ENCODE measurements around the gene ABLIM2. TPM values are rescaled to one million over a fixed set of nuclear protein-coding genes. Genes with fewer than 3 reads are reported as not detected.
A peak's percentile ranks its signal among the peaks of the same experiment; 100 is the strongest.

ABLIM2 gene
- total RNA-seq, 1 donor from 2014 or later: 5.2 TPM

DNA sequence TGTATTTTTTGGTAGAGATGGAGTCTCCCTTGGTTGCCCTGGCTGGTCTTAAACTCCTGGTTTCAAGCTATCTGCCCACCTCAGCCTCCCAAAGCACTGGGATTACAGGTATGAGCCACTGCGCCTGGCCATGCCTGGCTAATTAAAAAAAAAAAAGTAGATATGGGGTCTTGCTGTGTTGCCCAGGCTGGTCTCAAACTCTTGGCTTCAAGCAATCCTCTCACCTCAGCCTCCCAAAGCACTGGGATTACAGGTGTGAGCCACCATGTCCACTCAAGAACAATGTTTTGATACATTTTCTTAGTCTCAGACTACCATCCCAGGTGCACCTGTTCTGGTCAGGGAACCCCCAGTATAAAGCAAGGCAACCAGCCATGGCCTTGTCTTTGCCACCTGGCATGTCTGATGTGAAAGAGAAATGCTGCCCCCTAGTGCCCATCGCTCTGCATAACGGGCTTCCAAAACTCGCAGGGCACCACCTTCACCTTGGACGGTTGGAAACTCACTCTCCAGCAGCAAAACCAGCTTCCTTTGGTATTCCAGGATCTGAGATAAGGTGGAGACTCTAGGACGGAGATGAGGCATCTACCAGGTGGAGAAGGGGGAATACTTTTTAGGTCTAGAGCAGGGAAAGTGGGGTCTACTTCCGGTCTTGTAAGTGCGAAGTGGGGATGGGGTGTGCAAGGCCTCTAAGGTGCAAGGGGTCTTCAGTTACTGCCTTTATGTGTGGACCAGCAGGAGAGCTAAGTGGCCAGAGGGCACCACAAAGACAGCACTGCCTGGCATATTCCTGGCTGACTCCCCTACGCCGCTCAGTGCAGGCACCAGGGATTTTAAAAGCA, 171.2 kb downstream of the ABLIM2 start:
- ATAC-seq (peak; percentile 83 to 89), DNase-seq (peak; percentile 69)
- Histone ChIP-seq H3K4me3 (no peak overlapping the region), H3K4me1 (peaks cover 6% of the 10 kb centered on the region), H3K27me3 (ENCODE audit: low read depth) (no peaks in the 10 kb centered on the region), H3K27ac (no peak overlapping the region), H3K36me3 (no peaks in the 10 kb centered on the region), H3K9me3 (peaks cover 6% of the 10 kb centered on the region)
- TF ChIP-seq, protein P1, sequence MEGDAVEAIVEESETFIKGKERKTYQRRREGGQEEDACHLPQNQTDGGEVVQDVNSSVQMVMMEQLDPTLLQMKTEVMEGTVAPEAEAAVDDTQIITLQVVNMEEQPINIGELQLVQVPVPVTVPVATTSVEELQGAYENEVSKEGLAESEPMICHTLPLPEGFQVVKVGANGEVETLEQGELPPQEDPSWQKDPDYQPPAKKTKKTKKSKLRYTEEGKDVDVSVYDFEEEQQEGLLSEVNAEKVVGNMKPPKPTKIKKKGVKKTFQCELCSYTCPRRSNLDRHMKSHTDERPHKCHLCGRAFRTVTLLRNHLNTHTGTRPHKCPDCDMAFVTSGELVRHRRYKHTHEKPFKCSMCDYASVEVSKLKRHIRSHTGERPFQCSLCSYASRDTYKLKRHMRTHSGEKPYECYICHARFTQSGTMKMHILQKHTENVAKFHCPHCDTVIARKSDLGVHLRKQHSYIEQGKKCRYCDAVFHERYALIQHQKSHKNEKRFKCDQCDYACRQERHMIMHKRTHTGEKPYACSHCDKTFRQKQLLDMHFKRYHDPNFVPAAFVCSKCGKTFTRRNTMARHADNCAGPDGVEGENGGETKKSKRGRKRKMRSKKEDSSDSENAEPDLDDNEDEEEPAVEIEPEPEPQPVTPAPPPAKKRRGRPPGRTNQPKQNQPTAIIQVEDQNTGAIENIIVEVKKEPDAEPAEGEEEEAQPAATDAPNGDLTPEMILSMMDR (IDR thresholded peaks at IDR 0.05): peak; percentile 93
- intact Hi-C loops (cut with DNase I): loop anchor here (5.0 kb wide), 1 partner anchor 185 kb away; no protein-coding TSS in a partner anchor

DNA sequence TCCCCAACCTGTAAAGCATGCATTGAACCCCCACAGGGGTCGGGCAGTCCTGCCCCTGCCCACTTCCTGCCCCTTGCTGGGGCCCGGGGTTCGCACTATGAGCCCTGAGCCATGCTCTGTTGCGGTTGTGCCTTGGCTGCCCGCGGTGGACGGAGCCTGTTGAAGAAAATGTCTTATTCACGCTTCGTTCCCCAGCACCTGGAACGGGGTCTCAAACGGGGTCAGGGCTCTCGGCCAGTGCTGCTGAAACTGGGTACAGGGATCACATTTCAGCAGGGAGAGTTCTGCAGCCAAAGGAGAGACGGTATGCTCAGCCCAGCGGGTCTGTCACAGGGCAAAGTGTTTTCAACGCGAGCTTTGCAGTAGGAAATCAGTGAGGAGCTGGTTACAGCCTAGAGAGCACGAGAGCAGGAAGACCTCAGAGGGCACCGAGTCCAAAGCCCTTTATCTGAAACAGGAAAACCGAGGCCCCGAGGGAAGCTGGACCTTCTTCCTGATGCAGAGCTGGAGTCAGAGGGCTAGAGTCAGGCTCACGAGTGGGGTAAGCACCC, 172.6 kb downstream of the ABLIM2 start:
- ATAC-seq (no peak), DNase-seq (no peak)
- H3K36me3 ChIP-seq: no peaks in the 10 kb centered on the region
- H3K4me1 ChIP-seq: peaks cover 6% of the 10 kb centered on the region
- no peak overlapping the region for H3K27ac ChIP-seq
- H3K27me3 ChIP-seq (ENCODE audit: low read depth): no peaks in the 10 kb centered on the region
- no peak overlapping the region for H3K4me3 ChIP-seq
- intact Hi-C loops (cut with DNase I): loop anchor here (5.0 kb wide), 1 partner anchor 184 kb away; no protein-coding TSS in a partner anchor
- peaks cover 6% of the 10 kb centered on the region for H3K9me3 ChIP-seq
- TF ChIP-seq, protein P1 (IDR thresholded peaks at IDR 0.05): no peak

DNA sequence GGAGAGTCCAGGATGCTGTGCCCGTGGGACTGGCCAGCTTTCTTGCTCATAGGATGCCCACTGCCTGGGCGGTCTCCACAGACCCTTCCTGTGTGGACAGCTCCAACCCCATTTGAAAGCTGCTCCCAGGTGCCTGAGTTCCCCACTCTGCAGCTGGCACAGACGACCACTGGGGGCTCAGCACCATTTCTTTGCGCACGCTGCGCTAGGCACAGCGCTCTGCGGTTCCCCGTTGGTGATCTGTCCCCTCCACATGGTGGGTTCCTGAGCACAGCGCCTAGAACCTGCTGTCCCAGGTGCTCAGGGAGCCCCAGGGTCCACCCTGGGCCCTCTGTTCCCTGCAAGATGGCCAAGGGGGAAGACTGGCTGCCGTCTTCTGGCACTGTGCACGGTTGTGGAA, 173.5 kb downstream of the ABLIM2 start:
- no peak overlapping the region for H3K4me3 ChIP-seq
- no peaks in the 10 kb centered on the region for H3K36me3 ChIP-seq
- H3K4me1 ChIP-seq: peaks cover 6% of the 10 kb centered on the region
- H3K9me3 ChIP-seq: peaks cover 6% of the 10 kb centered on the region
- no peak overlapping the region for H3K27ac ChIP-seq
- DNase-seq (no peak), ATAC-seq (no peak)
- intact Hi-C loops (cut with DNase I): loop anchor here (5.0 kb wide), 1 partner anchor 183 kb away; no protein-coding TSS in a partner anchor
- TF ChIP-seq, protein P1 (IDR thresholded peaks at IDR 0.05): no peak
- no peaks in the 10 kb centered on the region for H3K27me3 ChIP-seq (ENCODE audit: low read depth)

DNA sequence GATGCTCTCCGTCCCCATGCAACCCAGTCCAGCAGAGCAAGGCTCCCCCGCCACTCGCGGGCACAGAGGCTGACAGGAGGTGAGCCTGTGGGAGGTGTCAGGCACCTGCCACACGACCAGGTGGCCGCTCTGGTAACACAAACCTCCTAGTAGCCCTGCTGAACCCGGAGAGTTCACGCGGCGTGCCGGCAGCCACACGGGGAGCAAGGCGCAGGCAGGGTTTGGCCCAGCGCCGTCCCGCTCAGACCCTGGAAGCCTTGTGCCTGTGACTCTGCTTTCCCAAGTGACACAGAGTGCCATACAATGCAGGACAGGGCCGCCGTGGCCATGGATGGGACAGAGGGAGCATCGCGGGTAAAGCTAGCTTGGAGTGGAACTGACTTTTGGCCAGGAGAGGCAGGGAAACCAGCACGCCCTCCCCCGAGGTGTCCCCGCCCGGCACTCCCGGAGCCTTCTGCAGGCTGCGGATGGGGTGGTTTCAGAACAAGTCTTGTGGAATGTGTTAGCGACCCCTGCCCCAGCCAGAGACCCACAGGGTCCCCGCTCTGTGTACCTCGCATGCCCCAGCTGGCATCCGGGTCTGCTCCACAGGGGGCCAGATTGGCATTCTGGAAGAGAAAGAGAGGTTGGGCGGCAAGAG, 174.2 kb downstream of the ABLIM2 start:
- DNase-seq (no peak), ATAC-seq (no peak)
- Histone ChIP-seq H3K4me3 (no peak overlapping the region), H3K9me3 (peaks cover 5% of the 10 kb centered on the region), H3K27me3 (ENCODE audit: low read depth) (no peaks in the 10 kb centered on the region), H3K4me1 (peaks cover 6% of the 10 kb centered on the region), H3K27ac (no peak overlapping the region), H3K36me3 (no peaks in the 10 kb centered on the region)
- intact Hi-C loops (cut with DNase I): no loop called here
- TF ChIP-seq, protein P1 (IDR thresholded peaks at IDR 0.05): no peak

DNA sequence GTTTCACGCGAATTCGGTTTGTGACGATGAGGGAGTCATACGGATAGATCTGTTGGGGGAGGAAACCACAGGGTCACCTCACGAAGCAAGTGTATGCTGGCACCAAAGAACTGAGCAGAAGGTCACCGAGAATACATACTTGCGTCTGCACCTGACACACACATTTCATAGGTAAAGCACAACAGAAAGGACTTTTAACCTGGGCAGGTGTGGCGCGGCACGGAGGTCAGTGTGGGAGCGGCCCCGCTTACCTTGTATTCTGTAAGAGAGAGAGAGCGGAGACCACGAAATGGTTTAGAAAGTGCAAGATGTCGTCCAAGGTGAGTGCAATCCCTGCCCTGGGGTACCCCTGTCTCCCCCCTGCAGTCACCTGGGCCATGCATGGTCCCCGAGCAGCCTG, 175.3 kb downstream of the ABLIM2 start:
- ATAC-seq (no peak), DNase-seq (no peak)
- Histone ChIP-seq H3K36me3 (no peaks in the 10 kb centered on the region), H3K27me3 (ENCODE audit: low read depth) (no peaks in the 10 kb centered on the region), H3K4me1 (peaks cover 15% of the 10 kb centered on the region), H3K4me3 (no peak overlapping the region), H3K9me3 (no peaks in the 10 kb centered on the region), H3K27ac (no peak overlapping the region)
- intact Hi-C loops (cut with DNase I): no loop called here
- TF ChIP-seq, protein P1 (IDR thresholded peaks at IDR 0.05): no peak

All from lower lobe of right lung (tissue), 2 donors.